Stimulated activated CD4-positive, alpha-beta T cell treated with anti-CD3 and anti-CD28 coated beads, TNF-alpha, amount 100 ng/mL, for 1 hour (primary cell): Measurements from ENCODE around the gene CFAP210.
A peak's percentile ranks its signal among the peaks of the same experiment; 100 is the strongest.

Source experiments
- DNase-seq, 3 donors: peaks; one replicate each; pipeline ENCODE4 v3.0.0-alpha.2; 2020; ENCODE audit warnings: low read depth in 3 of 3, low spot score in 1 of 3

The CFAP210 gene

GRCh38 chr2:169694113-169694893, at the start of gene CFAP210, which contains the start of gene PHOSPHO2:
Gene CFAP210 (minus strand): TSS chr2:169694405. CDS start chr2:169694327, 78 bp downstream.
Gene PHOSPHO2 (plus strand): TSS chr2:169694469. CDS start chr2:169700972, 6,503 bp downstream.
- DNase-seq: peak; percentile 94 to 97 (median 94)

GRCh38 chr2:169743549-169743948, 49.3 kb upstream of the CFAP210 start:
- no peak for DNase-seq

- DNase-seq: no peak
Measured at GRCh38 chr2:169739351-169739750, 45.1 kb upstream of the CFAP210 start.

GRCh38 chr2:169738566-169739229, 44.5 kb upstream of the CFAP210 start:
- DNase-seq: no peak

GRCh38 chr2:169736902-169737301, 42.7 kb upstream of the CFAP210 start:
- DNase-seq: no peak

- DNase-seq: no peak
Measured at GRCh38 chr2:169735623-169736022, 41.4 kb upstream of the CFAP210 start.

- peak in 1 of 3 donors; percentile 5 for DNase-seq
Measured at GRCh38 chr2:169734169-169734847, 40.1 kb upstream of the CFAP210 start.

GRCh38 chr2:169732583-169733358, 38.6 kb upstream of the CFAP210 start:
- DNase-seq: no peak

GRCh38 chr2:169732075-169732474, 37.9 kb upstream of the CFAP210 start:
- DNase-seq: no peak

GRCh38 chr2:169729274-169729605, 35.0 kb upstream of the CFAP210 start:
- no peak for DNase-seq

- no peak for DNase-seq
Measured at GRCh38 chr2:169727065-169727464, 32.9 kb upstream of the CFAP210 start.

GRCh38 chr2:169721016-169721415, 26.8 kb upstream of the CFAP210 start:
- DNase-seq: no peak

- DNase-seq: no peak
Measured at GRCh38 chr2:169718930-169719504, 24.8 kb upstream of the CFAP210 start.

GRCh38 chr2:169717691-169718063, 23.5 kb upstream of the CFAP210 start:
- DNase-seq: no peak

GRCh38 chr2:169716938-169717690, 22.9 kb upstream of the CFAP210 start:
- DNase-seq: no peak

GRCh38 chr2:169716238-169716886, 22.2 kb upstream of the CFAP210 start:
- DNase-seq: no peak

GRCh38 chr2:169715379-169716237, 21.4 kb upstream of the CFAP210 start:
- DNase-seq: no peak

- no peak for DNase-seq
Measured at GRCh38 chr2:169714699-169715098, 20.5 kb upstream of the CFAP210 start.

- DNase-seq: no peak
Measured at GRCh38 chr2:169713331-169713730, 19.1 kb upstream of the CFAP210 start.
